ENCODE measurements around the gene CYP2B6.
"Not testable (repeated sequence)": the region's sequence is repeated elsewhere in the genome, so short reads cannot be mapped to it uniquely, and the experiment has no call there.

The CYP2B6 gene

GRCh38 chr19:41045095-41045494 is 54.0 kb downstream of the CYP2B6 start:
- DNase-seq = not testable (repeated sequence)

- no peak for DNase-seq
Observed at GRCh38 chr19:41050426-41050825, 59.3 kb downstream of the CYP2B6 start.

GRCh38 chr19:41052162-41052561 is 61.1 kb downstream of the CYP2B6 start:
- DNase-seq = not testable (repeated sequence)

- not testable (repeated sequence) for DNase-seq
Observed at GRCh38 chr19:41053331-41053730, 62.2 kb downstream of the CYP2B6 start.

DNA sequence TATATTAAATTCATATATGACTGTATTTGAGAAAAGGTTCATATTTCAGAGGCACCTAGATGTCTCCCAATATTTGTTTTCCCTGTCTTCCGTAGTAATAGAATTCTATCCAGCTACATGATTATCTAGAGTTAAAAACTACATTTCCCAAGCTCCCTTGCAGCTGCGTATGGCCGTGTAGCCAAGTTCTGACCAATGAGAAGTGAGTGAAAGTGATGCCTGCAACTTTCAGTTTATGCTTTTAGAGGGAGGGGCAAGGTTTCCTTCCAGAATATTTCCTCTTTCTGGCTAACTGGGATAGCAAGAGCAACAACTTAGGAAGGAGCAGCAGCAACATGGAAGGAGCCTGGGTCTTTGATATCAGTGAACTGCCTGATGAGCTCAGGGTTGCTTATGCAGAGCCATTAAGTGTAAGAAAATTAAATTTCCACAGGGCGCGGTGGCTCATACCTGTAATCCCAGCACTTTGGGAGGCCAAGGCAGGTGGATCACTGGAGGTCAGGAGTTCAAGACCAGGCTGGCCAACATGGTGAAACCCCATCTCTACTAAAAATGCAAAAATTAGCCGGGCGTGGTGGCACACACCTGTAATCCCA is 74.0 kb downstream of the CYP2B6 start:
- DNase-seq = no peak
